HUDEP-2 (cell line): ENCODE measurements around the gene PSTPIP1.

Experiments
- DNase-seq, 76 experiments: peaks; one replicate each; lab custom pipeline; 2025; ENCODE audit not compliant: unreplicated experiment in 76 of 76; lab: John Stamatoyannopoulos, UW

PSTPIP1 gene

DNA sequence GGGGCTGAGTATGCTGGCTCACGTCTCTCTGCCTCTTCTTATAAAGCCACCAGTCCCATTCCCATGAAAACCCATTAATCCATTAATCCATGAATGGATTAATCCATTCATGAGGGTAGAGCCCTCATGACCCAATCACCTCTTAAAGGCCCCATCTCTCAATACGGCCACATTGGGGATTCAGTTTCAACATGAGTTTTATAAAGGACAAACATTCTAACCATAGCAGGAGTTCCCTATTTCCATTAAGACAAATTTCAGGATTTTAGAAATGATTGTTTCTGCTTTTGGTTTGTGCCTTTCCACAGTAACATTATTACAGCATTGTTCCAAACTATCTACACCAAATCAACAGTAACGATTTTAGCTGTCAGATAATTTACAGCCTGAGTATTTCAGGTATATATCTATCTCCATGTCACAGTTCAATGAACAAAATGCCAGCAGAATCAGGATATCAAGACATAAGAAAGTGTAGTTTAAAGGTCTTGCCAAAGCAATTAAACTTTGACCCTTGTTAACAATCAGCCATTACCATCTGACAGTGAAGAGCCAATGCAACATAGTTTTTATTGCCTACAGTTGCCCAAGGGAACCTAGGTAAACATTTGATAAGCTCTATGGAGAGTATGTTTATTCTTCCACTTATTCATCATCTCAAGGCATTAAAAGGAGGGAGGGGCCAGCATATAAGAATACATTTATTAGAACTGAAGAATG, 72.2 kb downstream of the PSTPIP1 start:
- no peak for DNase-seq

DNA sequence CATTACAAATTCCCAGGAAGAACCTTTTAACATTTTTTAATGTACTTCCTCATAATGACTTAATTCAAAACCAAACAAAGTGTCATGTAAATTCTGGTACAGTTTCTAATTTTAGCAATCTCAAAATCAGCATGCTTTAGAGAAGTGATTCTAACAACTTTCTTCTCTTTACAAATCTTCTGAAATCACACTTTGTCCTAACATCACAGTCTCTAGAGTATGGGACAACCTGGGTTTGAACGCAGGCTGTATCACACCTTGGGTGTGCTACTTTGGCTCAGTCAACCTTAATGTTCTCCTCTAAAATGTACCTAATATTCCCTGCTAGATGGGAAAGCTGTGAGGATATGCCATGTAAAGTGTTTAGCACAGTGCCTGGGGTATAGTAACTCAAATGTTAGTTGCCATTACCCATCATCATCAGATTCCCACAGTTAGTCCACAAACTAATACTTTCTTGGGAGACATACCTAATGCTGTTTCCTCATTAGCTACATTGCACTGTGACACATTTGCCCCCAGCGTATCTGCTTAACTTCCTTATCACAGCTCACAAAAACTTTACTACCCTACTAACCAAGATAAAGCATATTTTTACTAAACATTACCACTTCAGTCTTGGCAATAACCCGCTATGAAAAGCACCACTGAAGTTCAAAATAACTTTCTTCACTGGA, 72.9 kb downstream of the PSTPIP1 start:
- no peak for DNase-seq

DNA sequence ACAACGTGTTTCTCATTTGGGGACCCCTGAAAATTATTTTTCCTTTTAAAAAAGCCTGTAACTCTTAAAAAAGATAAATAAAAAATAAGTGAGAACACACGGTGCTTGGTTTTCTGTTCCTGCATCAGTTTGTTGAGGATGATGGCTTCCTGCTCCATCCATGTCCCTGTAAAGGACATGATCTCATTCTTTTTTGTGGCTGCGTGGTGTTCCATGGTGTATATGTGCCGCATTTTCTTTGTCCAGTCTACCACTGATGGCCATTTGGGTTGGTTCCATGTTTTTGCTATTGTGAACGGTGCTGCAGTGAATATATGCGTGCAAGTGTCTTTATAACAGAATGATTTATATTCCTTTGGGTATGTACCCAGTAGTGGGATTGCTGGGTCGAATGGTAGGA, 73.7 kb downstream of the PSTPIP1 start:
- DNase-seq = no peak

DNA sequence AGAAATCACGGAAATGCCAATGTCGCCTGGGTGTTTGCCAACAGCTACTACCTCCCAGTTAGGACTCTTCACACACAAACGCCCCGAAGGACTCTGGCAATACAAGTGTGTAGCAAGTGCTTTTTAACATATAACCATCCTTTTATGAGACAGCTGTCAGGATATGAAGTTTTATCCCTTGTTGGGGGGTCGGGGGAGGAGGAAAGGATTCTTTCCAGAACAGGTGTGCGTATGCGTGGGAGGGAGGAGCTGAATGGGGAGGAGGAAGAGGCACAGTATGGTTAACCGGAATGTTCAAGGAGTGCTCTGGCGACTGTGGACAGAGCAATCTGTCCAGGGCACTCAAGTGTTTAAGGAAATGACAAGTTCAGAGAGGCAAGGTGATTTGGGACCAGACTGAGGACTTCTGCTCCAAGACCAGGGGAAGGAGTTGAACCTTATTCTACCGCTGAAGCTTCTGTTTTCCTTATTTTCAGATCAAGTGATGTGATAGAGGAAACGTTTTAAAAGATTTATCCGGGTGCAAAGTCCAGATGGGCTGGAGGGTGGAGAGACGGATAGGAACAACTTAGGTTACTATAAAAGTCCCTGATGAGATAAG, 74.7 kb downstream of the PSTPIP1 start:
- DNase-seq = peak in 1 of 76 experiments; percentile 2

DNA sequence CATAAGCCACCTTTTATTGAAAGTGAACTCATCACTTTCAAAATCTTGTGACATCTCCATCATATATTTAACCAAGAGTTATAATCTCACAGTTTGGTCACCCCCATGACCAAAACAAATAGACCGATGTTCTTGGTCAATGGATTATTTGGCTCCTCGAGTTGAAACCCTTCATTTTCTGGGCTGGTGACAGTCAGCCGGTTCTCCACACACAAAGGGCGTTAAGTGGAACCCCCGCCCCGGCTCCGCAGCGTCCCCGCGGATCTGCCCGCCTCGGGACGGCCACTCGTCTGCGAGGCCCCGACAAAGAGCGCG, 75.2 kb downstream of the PSTPIP1 start:
- DNase-seq = peak in 2 of 76 experiments; percentile 6 to 25

DNA sequence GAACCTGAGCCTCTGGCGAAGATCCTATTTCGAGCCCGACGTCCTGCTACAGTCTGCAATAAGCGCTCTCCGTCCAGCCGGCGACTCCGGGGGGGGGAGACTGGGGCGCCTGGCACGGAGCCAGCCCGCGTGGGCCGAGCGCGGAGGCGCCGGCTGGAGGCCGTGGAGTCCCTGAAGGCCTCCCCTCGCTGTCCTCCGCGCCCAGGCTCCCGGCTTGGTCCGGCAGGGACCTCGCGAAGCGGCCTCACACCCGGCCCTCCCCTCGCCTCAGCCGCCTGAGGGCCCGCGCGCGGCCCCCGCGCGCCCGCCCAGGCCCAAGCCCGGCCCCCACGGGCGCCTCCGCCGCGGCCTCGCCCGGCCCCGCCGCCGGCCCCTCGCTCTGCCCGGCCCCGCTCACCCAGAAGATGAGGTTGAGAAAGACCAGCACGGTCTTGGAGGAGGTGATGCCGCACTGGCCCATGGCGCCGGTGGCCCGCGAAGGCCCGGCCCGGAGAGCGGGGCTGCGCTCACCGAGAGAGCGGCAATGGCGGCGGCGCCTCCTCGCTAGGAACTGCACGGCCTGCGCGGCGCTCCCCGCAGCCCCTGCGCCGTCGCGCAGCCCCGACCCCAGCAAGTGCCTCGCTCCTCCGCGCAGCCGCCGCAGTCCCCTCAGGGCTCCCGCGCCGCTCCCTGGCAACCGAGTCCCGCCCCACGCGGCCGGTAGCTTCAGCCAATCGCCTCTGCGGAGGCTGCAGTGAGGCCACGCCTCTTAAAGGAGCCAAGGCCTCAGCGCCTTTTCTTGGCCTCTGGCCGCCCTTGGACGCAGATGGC, 75.8 kb downstream of the PSTPIP1 start, which contains the start of gene TSPAN3:
Gene TSPAN3 (minus strand): TSS at position 615 of the 810 bp plus-strand sequence. CDS start 155 bp downstream, at position 460.
- peak in 74 of 76 experiments; percentile 23 to 90 (median 80) for DNase-seq

DNA sequence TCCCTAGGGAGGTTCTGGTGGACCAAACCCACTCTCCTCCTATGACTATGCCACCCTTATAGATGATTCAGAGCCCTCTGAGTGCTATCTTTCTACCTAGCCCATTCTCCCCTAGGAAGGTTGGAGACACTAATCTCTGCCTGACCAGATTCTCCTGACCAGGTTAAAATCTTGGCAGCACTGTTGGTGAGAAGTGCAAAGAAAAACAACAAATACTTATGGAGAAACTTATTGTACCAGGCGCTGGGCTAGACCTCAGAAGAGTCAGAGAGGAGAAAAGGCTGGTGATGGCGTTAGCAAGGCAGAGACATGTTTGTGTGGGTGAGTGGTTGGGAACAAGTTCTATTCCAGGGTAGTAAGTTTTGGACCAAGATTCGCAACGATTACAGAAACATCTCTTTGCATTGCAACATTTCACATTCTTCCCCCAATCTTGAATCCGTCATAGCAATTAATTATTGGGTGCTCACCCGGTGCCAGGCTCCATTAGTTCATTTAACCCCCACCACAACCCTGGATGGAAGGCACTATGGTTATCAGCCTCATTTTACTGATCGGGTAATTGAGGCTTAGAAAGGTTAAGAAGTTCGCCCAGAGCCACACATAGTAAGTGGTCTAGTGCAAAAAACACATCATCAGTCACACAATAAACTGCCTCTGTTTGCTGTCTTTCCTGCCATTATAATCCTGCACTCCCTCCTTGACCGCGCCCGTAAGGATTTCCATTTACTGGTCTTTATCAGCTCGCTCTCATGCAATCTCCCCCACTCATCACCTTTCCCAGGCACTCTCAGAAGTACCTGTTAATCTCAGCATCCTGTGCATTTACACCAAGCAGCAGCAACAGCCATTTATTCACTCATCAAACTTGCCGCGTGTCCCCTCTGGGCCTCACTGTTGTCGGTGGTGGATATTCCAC, 76.6 kb downstream of the PSTPIP1 start:
- no peak for DNase-seq

DNA sequence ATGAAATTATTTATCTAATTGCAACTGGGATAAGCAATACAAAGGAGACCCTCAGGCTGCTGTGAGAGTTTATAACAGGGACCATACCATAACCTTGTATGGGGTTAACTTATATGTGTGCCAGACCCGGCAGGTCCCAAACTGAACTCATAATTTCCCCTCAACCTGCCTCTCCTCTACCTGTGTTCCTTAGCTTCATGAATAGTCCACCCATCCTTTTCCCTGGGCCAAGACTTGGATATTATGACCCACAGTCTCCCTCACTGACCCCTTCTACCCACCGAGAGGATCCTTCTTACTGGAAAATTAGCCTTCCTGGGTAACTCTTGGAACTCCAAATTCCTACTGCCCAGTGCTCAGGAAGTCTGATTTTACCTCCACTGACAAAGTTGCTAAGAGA, 79.4 kb downstream of the PSTPIP1 start:
- DNase-seq = no peak

DNA sequence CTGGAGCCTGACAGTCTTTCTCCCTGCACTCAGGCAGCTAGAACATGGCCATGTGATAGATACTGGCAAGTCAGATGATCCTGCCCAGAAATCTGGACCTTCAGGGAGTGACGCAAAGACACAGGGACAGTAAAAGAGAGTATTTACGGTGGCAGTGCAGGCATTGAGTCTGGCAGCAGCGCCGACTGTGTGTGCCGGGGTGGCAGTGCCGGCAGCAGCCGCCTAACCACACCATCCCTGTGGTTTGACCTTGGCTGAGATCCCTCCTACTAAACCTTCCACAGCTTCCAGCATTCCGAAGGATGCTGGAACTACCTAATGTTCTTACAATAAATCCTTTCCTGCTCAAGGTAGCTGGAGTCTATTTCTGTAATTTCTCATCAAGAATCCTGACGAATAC, 80.6 kb downstream of the PSTPIP1 start:
- no peak for DNase-seq

DNA sequence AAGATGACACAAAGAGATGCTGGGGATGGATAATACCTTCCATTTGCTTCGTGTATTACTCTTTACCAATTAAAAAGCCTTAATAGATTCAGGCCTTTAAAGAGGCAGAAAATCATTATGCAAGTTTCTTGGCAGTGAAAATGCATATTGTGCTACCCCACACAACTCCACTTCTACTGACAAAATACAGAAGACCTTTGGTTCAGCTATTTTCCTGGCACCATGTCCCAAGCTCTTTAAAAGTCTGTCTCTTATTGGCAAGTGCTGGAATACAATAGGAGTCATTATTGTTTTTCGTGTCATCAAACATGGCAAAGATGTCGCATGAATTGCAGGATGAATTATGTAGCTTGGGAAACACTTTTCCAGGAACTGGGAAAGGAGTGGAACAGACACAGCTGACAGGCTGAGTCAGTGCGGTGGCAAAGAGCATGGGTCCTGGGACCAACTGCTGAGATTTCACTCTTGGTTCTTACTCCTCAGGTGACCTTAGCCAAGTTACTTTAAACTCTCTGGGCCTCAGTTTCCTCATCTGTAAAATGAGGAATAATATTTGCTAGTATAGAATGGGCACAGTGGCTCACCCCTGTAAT, 81.5 kb downstream of the PSTPIP1 start:
- no peak for DNase-seq

DNA sequence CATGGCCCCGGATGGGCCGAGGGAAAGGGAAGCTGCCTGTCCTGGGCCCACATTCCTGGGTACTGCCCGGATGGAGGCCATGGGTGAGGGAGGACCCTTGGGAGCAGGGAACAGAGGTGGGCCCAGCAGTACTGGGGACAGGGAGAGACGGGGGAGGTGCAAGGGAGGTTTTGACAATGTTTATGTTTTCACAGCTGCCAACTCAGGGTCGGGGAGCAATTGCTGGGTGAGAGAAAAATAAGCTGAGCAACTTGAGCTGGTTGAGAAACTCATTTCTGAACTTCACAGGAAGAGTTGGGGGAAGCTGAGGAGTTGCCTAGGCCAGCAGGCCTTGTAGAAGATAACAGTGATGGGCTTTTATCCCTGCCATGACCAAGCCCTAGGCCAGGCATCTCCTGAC, 87.0 kb downstream of the PSTPIP1 start:
- no peak for DNase-seq

DNA sequence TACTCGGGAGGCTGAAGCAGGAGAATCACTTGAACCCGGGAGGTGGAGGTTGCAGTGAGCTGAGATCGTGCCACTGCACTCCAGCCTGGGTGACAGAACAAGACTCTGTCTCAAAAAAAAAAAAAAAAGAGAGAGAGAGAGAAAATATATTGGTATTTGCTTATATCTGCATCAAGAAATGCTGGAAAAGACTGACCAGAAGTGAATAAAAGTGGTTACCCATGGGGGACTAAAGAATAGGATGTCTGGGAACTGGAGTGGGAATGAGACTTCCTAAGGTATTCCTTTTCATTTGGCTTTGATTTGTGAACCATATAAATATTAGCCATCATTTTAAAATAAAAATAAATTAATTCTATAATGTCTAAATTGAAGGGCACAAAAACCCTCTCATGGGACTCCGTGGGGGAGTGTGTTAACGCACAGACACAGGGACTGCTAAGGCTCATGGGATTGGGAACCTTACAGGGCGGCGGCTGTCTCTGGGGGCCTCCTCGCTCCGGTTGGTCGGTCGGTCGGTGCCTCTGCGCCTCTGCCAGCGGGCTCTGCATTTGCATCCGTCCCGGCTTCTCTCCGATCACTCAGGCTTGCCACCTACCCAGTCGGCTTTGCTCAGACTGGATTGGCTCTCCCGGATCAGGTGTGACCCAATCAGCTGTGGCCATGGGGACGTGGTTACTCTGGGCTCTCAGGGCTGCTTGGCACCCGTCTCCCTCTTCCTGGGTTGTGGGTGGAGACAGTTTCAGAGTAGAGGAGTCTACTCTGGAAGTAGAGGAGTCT, 88.6 kb downstream of the PSTPIP1 start:
- peak in 56 of 76 experiments; percentile 1 to 76 (median 40) for DNase-seq

DNA sequence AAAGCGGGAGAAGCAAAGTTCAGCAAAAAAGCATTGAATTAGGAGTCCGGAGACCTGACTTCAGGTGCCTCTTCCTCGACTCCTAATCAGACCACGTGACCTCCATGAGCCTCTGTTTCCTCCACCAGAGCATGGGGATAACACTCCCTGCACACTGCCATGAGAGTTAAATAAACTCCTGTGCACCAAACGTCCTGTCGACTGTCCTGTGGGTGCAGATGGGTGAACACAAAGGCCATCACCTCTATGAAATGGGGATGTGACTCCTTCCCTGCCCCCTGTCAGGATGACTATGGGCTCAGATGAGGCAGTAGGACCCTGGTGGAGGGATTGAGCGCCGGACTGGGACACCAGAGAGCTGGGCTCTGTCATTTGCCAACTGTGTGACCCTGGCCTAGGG, 89.5 kb downstream of the PSTPIP1 start:
- DNase-seq = no peak

DNA sequence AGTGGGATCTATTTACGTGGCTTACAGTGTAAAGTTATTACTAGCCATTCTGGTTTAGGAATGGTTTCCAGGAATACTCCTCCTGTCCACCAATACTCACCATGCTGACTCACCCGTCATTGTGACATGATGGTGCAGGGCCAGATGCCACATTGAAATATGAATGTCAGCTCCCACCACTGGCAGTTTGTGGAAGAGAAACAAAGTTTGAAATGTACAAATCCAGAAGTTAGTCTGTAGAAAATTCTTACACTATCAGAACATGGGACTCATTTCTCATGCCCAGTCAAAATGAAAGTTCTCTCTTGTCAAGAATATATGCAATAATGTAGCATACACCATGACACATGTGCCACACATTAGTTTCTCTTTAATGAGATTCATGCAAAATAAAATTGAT, 90.4 kb downstream of the PSTPIP1 start:
- no peak for DNase-seq
